Stimulated activated CD8-positive, alpha-beta memory T cell treated with anti-CD3 and anti-CD28 coated beads, Interleukin-7, amount 100 ng/mL, for 48 hours (primary cell): ENCODE measurements around the gene HOXC6.

Experiments
- DNase-seq, 2 donors: peaks; one replicate each; pipeline ENCODE4 v3.0.0-alpha.2; 2020; ENCODE audit warnings: low read depth in 1 of 2; ENCODE audit errors: extremely low read depth in 1 of 2

Gene HOXC6

GRCh38 chr12:54051874-54052437, 23.7 kb downstream of the HOXC6 start:
- DNase-seq = no peak

- DNase-seq = no peak
Measured at GRCh38 chr12:54052438-54053002, 24.3 kb downstream of the HOXC6 start.

- no peak for DNase-seq
Measured at GRCh38 chr12:54053003-54053750, 24.9 kb downstream of the HOXC6 start.

GRCh38 chr12:54053751-54054741, 25.8 kb downstream of the HOXC6 start, which contains the start of gene HOXC4:
Gene HOXC4, plus strand, starts transcription at chr12:54053835. Its CDS starts 88 bp downstream, at chr12:54053923.
- no peak for DNase-seq

GRCh38 chr12:54054742-54055194, 26.5 kb downstream of the HOXC6 start:
- no peak for DNase-seq

- DNase-seq = no peak
Measured at GRCh38 chr12:54055552-54055951, 27.3 kb downstream of the HOXC6 start.

GRCh38 chr12:54056110-54056509, 27.9 kb downstream of the HOXC6 start:
- DNase-seq = no peak

GRCh38 chr12:54058128-54058768, 30.0 kb downstream of the HOXC6 start:
- DNase-seq = no peak

- no peak for DNase-seq
Measured at GRCh38 chr12:54059668-54060067, 31.4 kb downstream of the HOXC6 start.

GRCh38 chr12:54060174-54060974, 32.1 kb downstream of the HOXC6 start:
- no peak for DNase-seq

- no peak for DNase-seq
Measured at GRCh38 chr12:54060975-54061778, 32.9 kb downstream of the HOXC6 start.

- no peak for DNase-seq
Measured at GRCh38 chr12:54065677-54066076, 37.4 kb downstream of the HOXC6 start.

- no peak for DNase-seq
Measured at GRCh38 chr12:54066408-54066807, 38.2 kb downstream of the HOXC6 start.

- DNase-seq = no peak
Measured at GRCh38 chr12:54068418-54069070, 40.3 kb downstream of the HOXC6 start.

GRCh38 chr12:54071942-54072341, 43.7 kb downstream of the HOXC6 start:
- no peak for DNase-seq

- no peak for DNase-seq
Measured at GRCh38 chr12:54074308-54074707, 46.1 kb downstream of the HOXC6 start.

GRCh38 chr12:54075409-54075808, 47.2 kb downstream of the HOXC6 start:
- no peak for DNase-seq

- DNase-seq = no peak
Measured at GRCh38 chr12:54075974-54076373, 47.7 kb downstream of the HOXC6 start.
